Right cardiac atrium (tissue), 5 donors: Measurements from ENCODE around the gene RFX8. TPM values are rescaled to one million over a fixed set of nuclear protein-coding genes. Genes with fewer than 3 reads are reported as not detected.
"Not testable (repeated sequence)": the region's sequence is repeated elsewhere in the genome, so short reads cannot be mapped to it uniquely, and the experiment has no call there.

Source experiments
- ATAC-seq, 2 donors: fragments of 200-7000 bp; cut with Tn5 transposase; one replicate each; pipeline versions ENCODE4 v1.8.0 to v1.9.1; 2020; ENCODE audit warnings: moderate library complexity in 2 of 2, mild to moderate bottlenecking in 1 of 2
- DNase-seq, 3 donors: peaks; one replicate each; pipeline ENCODE4 v3.0.0-alpha.2; 2020
- H3K27ac ChIP-seq: one replicate; pipeline ENCODE4 v1.5.1; 2013; ENCODE audit warnings: mild to moderate bottlenecking, low read length, control low read depth, moderate library complexity
- H3K27me3 ChIP-seq: one replicate; pipeline ENCODE4 v1.6.1; 2013; ENCODE audit not compliant: control insufficient read depth, insufficient read depth
- H3K4me1 ChIP-seq: one replicate; pipeline ENCODE4 v1.6.1; 2013; ENCODE audit warnings: low read length; ENCODE audit not compliant: control insufficient read depth, insufficient read depth
- H3K4me3 ChIP-seq: one replicate; pipeline ENCODE4 v1.5.1; 2013; ENCODE audit warnings: low read length, control low read depth
- H3K9me3 ChIP-seq: one replicate; pipeline ENCODE4 v1.6.1; 2013; ENCODE audit warnings: low read length; ENCODE audit not compliant: control insufficient read depth
- WGBS: extraction: QIAGEN DNeasy Blood & Tissue Kit; methylation state at CpG from one replicate; pipeline ENCODE4 v1.1.7; 2013; 5-methylcytosine and 5-hydroxymethylcytosine counted together
- intact Hi-C, 4 donors: fragments of 100-400 bp; cut with DNase I; formaldehyde crosslinking; loops; one replicate each; pipeline versions ENCODE4 v1.11.0 to v1.14.0; 2022 to 2023
- polyA plus RNA-seq: library from polyadenylated mRNA; stranded (reverse); fragments of 200-250 nt; gene quantifications from one replicate; pipeline ENCODE4 v1.2.3, GENCODE V29; 2013
- total RNA-seq, 4 donors: library from RNA; stranded (reverse); fragmentation: NEBNext Ultra II Directional; extraction: Animal tissue kit (Norgen Biotek cat#: 25700); gene quantifications; one replicate each; pipeline ENCODE4 v1.2.1, GENCODE V29; 2021
- donor health status: healthy with polysubstance abuse.
- donor health status: DM: no; HTN: yes; CAD: no.
- donor health status: DM: no; HTN: no; CAD: no.
- donor health status: DM: no; HTN: yes; CAD: no; lungs with severe emphysema.
- donor health status: DM: yes; HTN: yes; CAD: no.

RFX8 gene
- total and polyA plus RNA-seq, 5 donors, result 0.45 to 1.1 (median 0.53) TPM

GRCh38 chr2:101361522-101361921 lies 113.4 kb downstream of the RFX8 start:
- no peak overlapping the region for H3K27ac ChIP-seq
- no peak for ATAC-seq
- 58% methylated on average over 2 of the region's 2 CpGs for WGBS
- DNase-seq, result no peak
- H3K4me3 ChIP-seq, result no peak overlapping the region
- no peaks in the 10 kb centered on the region for H3K9me3 ChIP-seq
- no peaks in the 10 kb centered on the region for H3K27me3 ChIP-seq
- no peaks in the 10 kb centered on the region for H3K4me1 ChIP-seq
- intact Hi-C loops, result no loop called here

GRCh38 chr2:101361121-101361520 lies 113.8 kb downstream of the RFX8 start:
- H3K4me1 ChIP-seq, result no peaks in the 10 kb centered on the region
- H3K4me3 ChIP-seq, result no peak overlapping the region
- no peaks in the 10 kb centered on the region for H3K27me3 ChIP-seq
- no peak for ATAC-seq
- WGBS, result 64% methylated on average over 4 of the region's 4 CpGs
- H3K9me3 ChIP-seq, result no peaks in the 10 kb centered on the region
- intact Hi-C loops, result no loop called here
- DNase-seq, result no peak
- no peak overlapping the region for H3K27ac ChIP-seq

DNA sequence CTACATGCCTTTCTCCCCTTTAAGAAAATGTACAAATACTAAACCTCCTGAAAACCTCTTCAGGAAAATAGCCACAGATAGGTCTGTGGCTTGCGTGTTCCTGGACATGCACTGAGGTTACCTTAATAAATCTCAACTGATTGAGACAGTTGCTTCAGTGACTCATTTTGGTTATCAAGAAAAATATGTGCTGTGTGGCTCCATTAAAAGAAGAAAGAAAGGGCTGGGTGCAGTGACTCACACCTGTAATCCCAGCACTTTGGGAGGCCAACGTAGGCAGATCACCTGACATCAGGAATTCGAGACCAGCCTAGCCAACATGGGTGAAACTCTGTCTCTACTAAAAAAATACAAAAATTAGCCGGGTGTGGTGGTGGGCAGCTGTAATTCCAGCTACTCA lies 114.7 kb downstream of the RFX8 start:
- H3K27ac ChIP-seq, result no peak overlapping the region
- H3K27me3 ChIP-seq, result no peaks in the 10 kb centered on the region
- H3K4me1 ChIP-seq, result no peaks in the 10 kb centered on the region
- intact Hi-C loops, result no loop called here
- DNase-seq (no peak), ATAC-seq (no peak)
- no peak overlapping the region for H3K4me3 ChIP-seq
- no peaks in the 10 kb centered on the region for H3K9me3 ChIP-seq
- 71% methylated on average over 4 of the region's 4 CpGs for WGBS

DNA sequence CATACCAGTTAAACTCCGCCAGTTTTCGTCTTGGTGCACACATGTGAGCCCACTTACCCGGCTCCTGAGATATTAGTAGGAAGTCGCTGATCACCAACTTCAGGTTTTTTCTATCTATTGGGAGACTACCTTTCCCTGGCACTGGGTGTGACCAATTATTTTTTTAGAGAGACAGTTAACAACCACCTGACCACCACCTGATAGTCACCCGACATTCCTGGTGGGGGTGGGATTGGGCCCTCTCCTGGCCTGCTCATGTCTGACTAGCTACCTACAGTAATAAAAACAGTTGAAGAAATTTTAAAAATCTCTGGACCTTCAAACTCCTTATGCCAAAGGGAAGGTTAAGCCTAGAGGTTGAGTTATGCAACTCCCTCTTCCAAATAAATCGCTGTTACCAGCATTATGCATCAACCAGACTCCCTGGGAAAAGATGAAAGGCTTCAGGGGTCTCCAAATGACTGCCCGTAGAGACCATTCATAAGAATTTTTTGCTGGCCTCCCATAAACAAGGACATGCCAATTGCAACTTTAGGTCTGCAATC lies 115.4 kb downstream of the RFX8 start:
- no peak for ATAC-seq
- intact Hi-C loops, result no loop called here

GRCh38 chr2:101357376-101357775 lies 117.5 kb downstream of the RFX8 start:
- intact Hi-C loops, result no loop called here
- ATAC-seq, result no peak

More for the DNA sequence above, 115.4 kb downstream of the RFX8 start:
- Histone ChIP-seq H3K4me3 (no peak overlapping the region), H3K9me3 (no peaks in the 10 kb centered on the region), H3K27me3 (no peaks in the 10 kb centered on the region), H3K4me1 (no peaks in the 10 kb centered on the region), H3K27ac (no peak overlapping the region)
- 93% methylated on average over 7 of the region's 7 CpGs for WGBS
- no peak for DNase-seq

DNA sequence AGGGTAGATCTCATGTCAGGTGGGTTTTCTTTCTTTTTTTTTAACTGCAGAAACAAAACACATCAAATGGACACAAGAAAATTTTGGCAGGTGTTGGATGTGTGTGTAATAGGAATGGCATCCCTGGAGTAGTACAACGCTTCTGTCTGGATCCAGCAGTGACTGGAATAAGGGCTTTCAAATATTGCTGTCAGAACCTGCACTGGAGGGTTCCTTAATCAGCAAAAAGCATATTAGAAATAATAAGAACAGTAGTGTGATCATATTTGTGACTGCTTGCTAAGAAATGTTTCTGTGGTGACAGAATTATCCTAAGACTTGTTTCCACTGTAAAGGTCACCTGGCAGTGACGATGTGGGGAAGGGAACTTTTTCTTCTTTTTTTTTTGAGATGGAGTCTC lies 118.4 kb downstream of the RFX8 start:
- H3K4me3 ChIP-seq, result no peak overlapping the region
- intact Hi-C loops, result no loop called here
- H3K27me3 ChIP-seq, result no peaks in the 10 kb centered on the region
- no peak overlapping the region for H3K27ac ChIP-seq
- ATAC-seq (no peak), DNase-seq (no peak)
- WGBS, result 59% methylated on average over 2 of the region's 2 CpGs
- H3K9me3 ChIP-seq, result no peaks in the 10 kb centered on the region
- H3K4me1 ChIP-seq, result no peaks in the 10 kb centered on the region

More at GRCh38 chr2:101357376-101357775, 117.5 kb downstream of the RFX8 start:
- Histone ChIP-seq H3K27me3 (no peaks in the 10 kb centered on the region), H3K9me3 (no peaks in the 10 kb centered on the region), H3K27ac (no peak overlapping the region), H3K4me1 (no peaks in the 10 kb centered on the region), H3K4me3 (no peak overlapping the region)
- DNase-seq, result no peak

GRCh38 chr2:101356055-101356454 lies 118.9 kb downstream of the RFX8 start:
- ATAC-seq (no peak), DNase-seq (no peak)
- H3K27me3 ChIP-seq, result no peaks in the 10 kb centered on the region
- H3K4me3 ChIP-seq, result no peak overlapping the region
- WGBS, result 78% methylated on average over 6 of the region's 6 CpGs
- H3K4me1 ChIP-seq, result no peaks in the 10 kb centered on the region
- intact Hi-C loops, result no loop called here
- no peak overlapping the region for H3K27ac ChIP-seq
- no peaks in the 10 kb centered on the region for H3K9me3 ChIP-seq

GRCh38 chr2:101355401-101356054 lies 119.4 kb downstream of the RFX8 start:
- no peak for ATAC-seq
- no peaks in the 10 kb centered on the region for H3K27me3 ChIP-seq
- 84% methylated on average over 10 of the region's 10 CpGs for WGBS
- no peak overlapping the region for H3K4me3 ChIP-seq
- intact Hi-C loops, result no loop called here
- no peaks in the 10 kb centered on the region for H3K4me1 ChIP-seq
- no peak overlapping the region for H3K27ac ChIP-seq
- DNase-seq, result no peak
- no peaks in the 10 kb centered on the region for H3K9me3 ChIP-seq

DNA sequence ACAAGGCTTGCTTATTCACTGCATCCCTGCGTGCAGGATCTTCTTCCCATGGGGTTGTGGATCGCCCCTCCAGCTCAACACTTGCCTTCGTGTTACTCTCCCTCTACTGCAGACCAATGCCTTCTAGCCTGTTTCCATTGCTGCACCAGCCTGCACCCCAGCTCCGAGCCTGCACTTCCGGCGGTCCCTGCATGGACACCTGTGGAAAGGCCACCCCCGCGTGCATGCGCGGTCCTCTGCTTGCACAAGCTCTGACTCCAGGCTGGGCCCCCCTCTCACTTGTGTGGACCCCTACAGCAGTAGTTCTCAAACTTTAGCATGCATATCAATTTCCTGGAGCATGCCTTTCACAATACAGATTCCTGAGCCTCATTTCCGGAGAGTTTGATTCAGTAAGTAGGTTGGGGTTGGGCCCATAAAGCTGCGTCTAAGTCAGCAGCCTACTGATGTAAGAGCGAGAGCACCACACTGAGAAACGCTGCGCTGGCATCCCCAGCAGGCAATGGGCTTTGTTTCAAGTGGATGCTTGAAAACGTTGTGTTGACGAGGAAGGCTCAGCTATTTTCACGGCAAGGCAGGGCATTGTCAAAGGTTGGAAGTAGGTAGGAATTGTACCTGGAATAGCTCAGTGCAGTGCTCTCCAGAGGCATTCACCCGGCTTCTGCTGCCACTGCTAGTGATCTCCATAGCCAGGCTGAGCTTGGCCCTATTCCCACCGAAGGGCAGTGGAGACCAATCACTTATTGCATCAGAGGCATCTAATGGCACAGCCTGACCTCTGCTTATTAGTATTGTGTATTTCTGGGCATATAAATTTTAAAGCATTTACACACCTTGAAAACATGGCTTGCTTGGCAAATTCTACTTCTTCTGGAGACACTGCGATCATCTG lies 120.2 kb downstream of the RFX8 start:
- no peak for ATAC-seq
- H3K4me3 ChIP-seq, result no peak overlapping the region
- no peaks in the 10 kb centered on the region for H3K27me3 ChIP-seq
- no peak overlapping the region for H3K27ac ChIP-seq
- H3K9me3 ChIP-seq, result no peaks in the 10 kb centered on the region
- 88% methylated on average over 21 of the region's 21 CpGs for WGBS
- no peaks in the 10 kb centered on the region for H3K4me1 ChIP-seq
- DNase-seq, result no peak
- intact Hi-C loops, result no loop called here

- ATAC-seq, H3K27ac ChIP-seq, H3K9me3 ChIP-seq, DNase-seq, H3K27me3 ChIP-seq, H3K4me1 ChIP-seq, intact Hi-C loops, H3K4me3 ChIP-seq: not testable (repeated sequence)
- WGBS, result 90% methylated on average over 4 of the region's 4 CpGs
Measured at GRCh38 chr2:101352631-101353030, 122.3 kb downstream of the RFX8 start.

DNA sequence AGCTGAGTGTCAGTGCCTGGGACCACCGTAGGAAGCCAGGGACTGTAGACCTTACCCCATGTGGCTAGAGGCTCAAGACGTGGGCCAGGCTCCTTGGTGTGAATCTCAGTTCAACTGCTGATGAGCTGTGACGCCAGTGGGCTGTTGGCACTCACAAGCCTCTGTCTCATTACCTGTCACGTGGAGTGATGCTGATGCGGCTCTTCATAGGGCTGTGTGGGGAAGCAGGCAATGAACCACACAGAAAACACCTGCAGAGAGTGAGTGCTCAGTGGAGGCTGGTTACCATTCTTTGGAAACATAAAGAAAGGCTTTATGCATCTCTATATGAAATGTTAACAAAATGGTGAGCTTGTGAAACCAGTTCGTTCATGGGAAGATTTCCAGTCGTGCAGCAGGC lies 123.7 kb downstream of the RFX8 start:
- intact Hi-C loops, result no loop called here
- Histone ChIP-seq H3K27me3 (no peaks in the 10 kb centered on the region), H3K4me3 (no peak overlapping the region), H3K4me1 (no peaks in the 10 kb centered on the region), H3K27ac (no peak overlapping the region), H3K9me3 (no peaks in the 10 kb centered on the region)
- DNase-seq, result no peak
- WGBS, result 84% methylated on average over 7 of the region's 7 CpGs
- no peak for ATAC-seq
